ENCODE measurements around the gene VOPP1. TPM values are rescaled to one million over a fixed set of nuclear protein-coding genes. Genes with fewer than 3 reads are reported as not detected.

The VOPP1 gene
- total and polyA plus RNA-seq, 2 of the 13 experiments (the other 11 are each of a cell fraction or from before 2014, with no cell fraction given) = 21.8 to 55.3 TPM

DNA sequence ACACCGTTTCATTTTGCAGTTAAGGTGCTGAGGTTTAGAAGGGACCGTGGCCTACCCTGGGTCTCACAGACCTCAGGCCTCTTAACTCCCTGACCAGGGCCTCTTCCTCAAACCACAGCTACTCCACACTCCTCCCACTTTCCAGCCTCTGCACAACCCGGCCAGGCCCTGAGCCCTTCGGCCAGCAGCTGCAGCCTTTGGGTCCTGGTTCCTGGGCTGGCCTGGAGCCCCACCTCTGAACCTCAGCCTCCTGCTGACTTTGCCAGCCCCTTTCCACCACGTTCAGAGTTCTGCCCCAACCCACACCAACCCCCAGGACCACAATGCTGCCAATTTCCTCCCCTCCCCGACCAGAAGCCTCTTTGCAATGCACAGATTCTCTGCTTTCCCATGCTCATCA, 84.1 kb downstream of the VOPP1 start:
- H3K4me3 ChIP-seq (replicated peaks in 1 of 3; ENCODE audit: insufficient read depth in 1 of 3, low read depth in 2 of 3, low read length in 3 of 3) = no peak overlapping the region
- intact Hi-C loops (cut with micrococcal nuclease; ENCODE audit: unreplicated experiment) = no loop called here
- FAIRE-seq (no peak), DNase-seq (ENCODE audit: low spot score) (no peak), ATAC-seq (no peak)
- no peaks in the 10 kb centered on the region for H3K9me3 ChIP-seq (ENCODE audit: low read length)
- H3K27ac ChIP-seq (ENCODE audit: extremely low read length, insufficient read depth, low read length) = no peak overlapping the region
- no peak overlapping the region for H3K9ac ChIP-seq (ENCODE audit: insufficient read depth, low read depth, low read length)
- no TSS peak for BruUV-seq (replicated peaks)
- H3K4me2 ChIP-seq (ENCODE audit: low read depth, low read length) = no peak overlapping the region
- no peaks in the 10 kb centered on the region for H4K20me1 ChIP-seq (ENCODE audit: insufficient read depth, low read length)
- H3K36me3 ChIP-seq (replicated peaks in 1 of 2; ENCODE audit: control insufficient read depth in 1 of 2, insufficient read depth in 2 of 2, low read length in 2 of 2) = peaks cover 17 to 53% of the 10 kb centered on the region in 2 experiments
- H3K4me1 ChIP-seq (ENCODE audit: insufficient read depth, low read length) = no peaks in the 10 kb centered on the region
- no peaks in the 10 kb centered on the region for H3K27me3 ChIP-seq (ENCODE audit: control insufficient read depth in 1 of 2, insufficient read depth in 2 of 2, low read length in 2 of 2)
- H2AFZ ChIP-seq (ENCODE audit: low read length) = no peak overlapping the region
- TF ChIP-seq ADNP (CRISPR knock-in tag; IDR thresholded peaks at IDR 0.05) (no peak), POLR2AphosphoS2 (IDR thresholded peaks at IDR 0.05; ENCODE audit: low read depth, low read length) (no peak)
- H3K79me2 ChIP-seq (ENCODE audit: insufficient read depth, low read length) = no peaks in the 10 kb centered on the region
- in situ Hi-C loops (cut with HindIII; ENCODE audit: extremely low pct_ligation_motif_present, low pct_unique_long_range_greater_than_20kb) = no loop called here
- CTCF ChIA-PET (ENCODE audit: low intra/inter-chr PET ratio, low total read pairs) = no interaction called here
- 95% methylated on average over 6 of the region's 6 CpGs for WGBS (ENCODE audit: low lambda C conversion rate)
- POLR2A ChIA-PET = no interaction called here

DNA sequence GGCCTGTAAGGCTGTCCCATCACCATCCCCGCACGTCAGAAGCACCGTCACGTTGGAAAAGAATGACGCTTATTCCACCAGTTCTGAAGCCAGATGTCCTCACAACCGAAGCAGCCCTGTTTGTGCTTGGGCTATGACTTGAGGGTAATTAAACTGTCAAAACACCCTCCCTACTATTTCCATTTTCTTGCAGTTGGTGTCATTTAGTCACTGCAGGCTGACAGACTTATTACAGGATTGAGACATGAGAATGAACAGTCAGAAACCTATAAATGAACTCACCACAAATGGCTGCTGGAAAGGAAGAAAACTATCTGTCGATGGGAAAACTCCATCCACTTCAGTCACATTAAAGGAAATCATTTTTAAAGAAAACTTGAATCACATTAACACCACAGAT, 85.3 kb downstream of the VOPP1 start:
- Histone ChIP-seq H3K79me2 (ENCODE audit: insufficient read depth, low read length) (no peaks in the 10 kb centered on the region), H2AFZ (ENCODE audit: low read length) (no peak overlapping the region), H3K9me3 (ENCODE audit: low read length) (no peaks in the 10 kb centered on the region), H3K4me1 (ENCODE audit: insufficient read depth, low read length) (no peaks in the 10 kb centered on the region), H4K20me1 (ENCODE audit: insufficient read depth, low read length) (no peaks in the 10 kb centered on the region), H3K36me3 (replicated peaks in 1 of 2; ENCODE audit: control insufficient read depth in 1 of 2, insufficient read depth in 2 of 2, low read length in 2 of 2) (peaks cover 14 to 49% of the 10 kb centered on the region in 2 experiments), H3K4me2 (ENCODE audit: low read depth, low read length) (no peak overlapping the region), H3K27ac (ENCODE audit: extremely low read length, insufficient read depth, low read length) (no peak overlapping the region), H3K9ac (ENCODE audit: insufficient read depth, low read depth, low read length) (no peak overlapping the region), H3K4me3 (replicated peaks in 1 of 3; ENCODE audit: insufficient read depth in 1 of 3, low read depth in 2 of 3, low read length in 3 of 3) (no peak overlapping the region), H3K27me3 (ENCODE audit: control insufficient read depth in 1 of 2, insufficient read depth in 2 of 2, low read length in 2 of 2) (no peaks in the 10 kb centered on the region)
- intact Hi-C loops (cut with micrococcal nuclease; ENCODE audit: unreplicated experiment) (no loop called here), in situ Hi-C loops (cut with HindIII; ENCODE audit: extremely low pct_ligation_motif_present, low pct_unique_long_range_greater_than_20kb) (no loop called here)
- no TSS peak for BruUV-seq (replicated peaks)
- POLR2A ChIA-PET = no interaction called here
- no peak for FAIRE-seq
- 93% methylated on average over 7 of the region's 7 CpGs for WGBS (ENCODE audit: low lambda C conversion rate)
- no peak for DNase-seq (ENCODE audit: low spot score)
- ATAC-seq = no peak
- CTCF ChIA-PET (ENCODE audit: low intra/inter-chr PET ratio, low total read pairs) = no interaction called here
- no peak for TF ChIP-seq IRF2 (CRISPR knock-in tag; IDR thresholded peaks at IDR 0.05)
- TF ChIP-seq, protein P1, sequence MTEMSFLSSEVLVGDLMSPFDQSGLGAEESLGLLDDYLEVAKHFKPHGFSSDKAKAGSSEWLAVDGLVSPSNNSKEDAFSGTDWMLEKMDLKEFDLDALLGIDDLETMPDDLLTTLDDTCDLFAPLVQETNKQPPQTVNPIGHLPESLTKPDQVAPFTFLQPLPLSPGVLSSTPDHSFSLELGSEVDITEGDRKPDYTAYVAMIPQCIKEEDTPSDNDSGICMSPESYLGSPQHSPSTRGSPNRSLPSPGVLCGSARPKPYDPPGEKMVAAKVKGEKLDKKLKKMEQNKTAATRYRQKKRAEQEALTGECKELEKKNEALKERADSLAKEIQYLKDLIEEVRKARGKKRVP (CRISPR knock-in tag; IDR thresholded peaks at IDR 0.05) = no peak
- TF ChIP-seq ZNF569 (CRISPR knock-in tag; IDR thresholded peaks at IDR 0.05; ENCODE audit: borderline replicate concordance) = no peak
- TF ChIP-seq ZKSCAN8 (CRISPR knock-in tag; IDR thresholded peaks at IDR 0.05; ENCODE audit: borderline replicate concordance) = no peak

All from HepG2 (cell line).